K562 (cell line): ENCODE results near the gene SYT8. TPM values are rescaled to one million over a fixed set of nuclear protein-coding genes. Genes with fewer than 3 reads are reported as not detected.

Source experiments
- ATAC-seq: fragments of 200-7000 bp; cut with Tn5 transposase; 3 replicates; pipeline ENCODE4 v1.9.1; 2020; ENCODE audit warnings: moderate library complexity
- BruUV-seq: library from RNA; stranded (reverse); fragments of 400-500 nt; replicated peaks from 2 replicates; lab custom pipeline; 2021; lab: Mats Ljungman, UMichigan
- CTCF ChIA-PET: fragments of 300-600 bp; formaldehyde crosslinking; extraction: SDS; loops from one replicate; lab custom pipeline; 2021; ENCODE audit warnings: low intra/inter-chr PET ratio; lab: Yijun Ruan, JAX
- POLR2A ChIA-PET: fragments of 300-600, 350-650 bp; sonication (Branson Sonifier 250); formaldehyde crosslinking; extraction: SDS; loops from one replicate; lab custom pipeline; 2021; ENCODE audit warnings: antibody characterized with exemption, inconsistent platforms; lab: Yijun Ruan, JAX
- DNase-seq, 4 experiments: peaks; one replicate each; pipeline versions ENCODE4 v3.0.0 to v3.0.0-alpha.2; 2011 to 2018; ENCODE audit warnings: low spot score in 3 of 4, mixed read lengths in 3 of 4; ENCODE audit errors: extremely low read depth in 1 of 4
- FAIRE-seq: peaks from 2 replicates; lab custom pipeline; 2011; peaks lifted over from hg19 to GRCh38; lab: Jason Lieb, UNC
- H2AFZ ChIP-seq: 2 replicates; pipeline ENCODE4 v1.6.0; 2011; ENCODE audit warnings: low read depth, low read length, control low read depth, inconsistent platforms
- H3K27ac ChIP-seq: fragments of 200-600 bp; 3 replicates; pipeline ENCODE4 v1.8.0; 2011; ENCODE audit warnings: low read depth, mild to moderate bottlenecking, control low read depth, inconsistent platforms, low read length, moderate library complexity, mixed read lengths; ENCODE audit errors: extremely low read depth
- H3K27me3 ChIP-seq, 2 experiments: fragments of 300-600 bp in 1 of 2; 2 replicates in 1 of 2; 3 replicates in 1 of 2; pipeline versions ENCODE4 v1.6.0 to v1.8.0; 2011; ENCODE audit warnings: inconsistent platforms in 2 of 2, low read length in 2 of 2, mild to moderate bottlenecking in 1 of 2, mixed read lengths in 1 of 2, moderate library complexity in 1 of 2; ENCODE audit not compliant: control insufficient read depth in 2 of 2, insufficient read depth in 2 of 2
- H3K36me3 ChIP-seq: fragments of 300-600 bp; 3 replicates; pipeline ENCODE4 v1.8.0; 2011; ENCODE audit warnings: mild to moderate bottlenecking, low read length, inconsistent platforms; ENCODE audit not compliant: control insufficient read depth, insufficient read depth
- H3K4me1 ChIP-seq, 2 experiments: fragments of 200-600 bp in 1 of 2; replicated peaks in 1 of 2; 2 replicates in 1 of 2; 3 replicates in 1 of 2; pipeline versions ENCODE4 v1.5.1 to v1.8.0; 2011; ENCODE audit warnings: inconsistent platforms in 2 of 2, low read length in 2 of 2, mild to moderate bottlenecking in 1 of 2, mixed read lengths in 1 of 2, moderate library complexity in 1 of 2; ENCODE audit not compliant: control insufficient read depth in 2 of 2, insufficient read depth in 2 of 2
- H3K4me2 ChIP-seq: 2 replicates; pipeline ENCODE4 v1.6.1; 2011; ENCODE audit warnings: low read length, control low read depth, inconsistent platforms, mixed read lengths; ENCODE audit not compliant: insufficient read depth
- H3K4me3 ChIP-seq: fragments of 200-600 bp; sonication (generic), shearing (Covaris generic); 2 replicates; pipeline ENCODE4 v1.5.1; 2016; ENCODE audit warnings: control low read depth, inconsistent platforms
- H3K79me2 ChIP-seq: fragments of 200-600 bp; 3 replicates; pipeline ENCODE4 v1.8.0; 2011; ENCODE audit warnings: low read length, inconsistent platforms; ENCODE audit not compliant: control insufficient read depth, insufficient read depth
- H3K9ac ChIP-seq, 2 experiments: 2 replicates each; pipeline versions ENCODE4 v1.6.0 to v1.6.1; 2011; ENCODE audit warnings: low read depth in 2 of 2, low read length in 2 of 2, control low read depth in 1 of 2, inconsistent platforms in 1 of 2, mild to moderate bottlenecking in 1 of 2, mixed read lengths in 1 of 2; ENCODE audit not compliant: insufficient read depth in 1 of 2
- H3K9me1 ChIP-seq: one replicate; pipeline ENCODE4 v1.6.0; 2011; ENCODE audit warnings: inconsistent platforms, mild to moderate bottlenecking, low read length, moderate library complexity; ENCODE audit not compliant: control insufficient read depth, insufficient read depth
- H3K9me3 ChIP-seq: replicated peaks from 2 replicates; pipeline ENCODE4 v1.5.1; 2011; ENCODE audit warnings: low read depth, low read length, inconsistent platforms; ENCODE audit not compliant: control insufficient read depth, insufficient read depth
- H4K20me1 ChIP-seq: replicated peaks from 2 replicates; pipeline ENCODE4 v1.6.1; 2011; ENCODE audit warnings: low read length, inconsistent platforms, mixed read lengths; ENCODE audit not compliant: control insufficient read depth, insufficient read depth
- HOXB6 ChIP-seq: fragments of 250-450 bp; sonication (Bioruptor Pico); IDR thresholded peaks from 2 replicates; pipeline ENCODE4 v1.5.1; 2022; ENCODE audit warnings: mild to moderate bottlenecking, borderline replicate concordance
- WGBS: fragments of 100-300 bp; shearing (Covaris generic); methylation state at CpG from one replicate; pipeline ENCODE4 v1.1.6; 2016; ENCODE audit warnings: low coverage, mixed read lengths; ENCODE audit not compliant: insufficient coverage; ENCODE audit errors: missing lambda C conversion rate; 5-methylcytosine and 5-hydroxymethylcytosine counted together
- in situ Hi-C: fragments of 300-500 bp; cut with MboI; formaldehyde crosslinking; loops from 4 replicates; pipeline ENCODE4 v1.15.0; 2018; ENCODE audit warnings: inconsistent platforms, mixed read lengths
- intact Hi-C: fragments of 100-400 bp; cut with micrococcal nuclease; formaldehyde crosslinking; loops from 2 replicates; pipeline ENCODE4 v1.14.2; 2022
- polyA plus RNA-seq, 8 experiments: library from polyadenylated mRNA; depleted of rRNA in 4 of 8; stranded (reverse) in 5 of 8; unstranded in 3 of 8; fragments of >200 nt; fragmentation: Nextera tagmentation in 2 of 8; fragmentation: Illumina TruSeq in 1 of 8; extraction: Ambion mirVana in 2 of 8; extraction: Trizol in 1 of 8; gene quantifications; 2 replicates each; pipeline versions ENCODE4 v1.2.1 to v1.2.3, GENCODE V29; 2011 to 2014; ENCODE audit warnings: inconsistent platforms in 1 of 8, missing spikeins in 1 of 8
- total RNA-seq, 7 experiments: library from RNA; depleted of rRNA in 6 of 7; stranded (reverse); fragments of >200 nt in 6 of 7; fragmentation: Illumina TruSeq in 2 of 7; extraction: Trizol in 2 of 7; gene quantifications; 2 replicates each; pipeline versions ENCODE4 v1.2.1 to v1.2.3, GENCODE V29; 2011 to 2021; ENCODE audit warnings: low replicate concordance in 1 of 7
- TF ChIP-seq, protein P1 (sequence below): fragments of 450-650 bp; IDR thresholded peaks from 2 replicates; pipeline ENCODE4 v1.6.1; 2018; ENCODE audit warnings: mild to moderate bottlenecking, low read depth; ENCODE audit not compliant: partially characterized antibody
- TF ChIP-seq, protein P2 (sequence below): IDR thresholded peaks from 2 replicates; pipeline ENCODE4 v1.6.1; 2014; ENCODE audit warnings: antibody characterized with exemption

The SYT8 gene
- total and polyA plus RNA-seq, 9 of the 15 experiments (the other 6 are each of a cell fraction or from before 2014, with no cell fraction given), result not detected

DNA sequence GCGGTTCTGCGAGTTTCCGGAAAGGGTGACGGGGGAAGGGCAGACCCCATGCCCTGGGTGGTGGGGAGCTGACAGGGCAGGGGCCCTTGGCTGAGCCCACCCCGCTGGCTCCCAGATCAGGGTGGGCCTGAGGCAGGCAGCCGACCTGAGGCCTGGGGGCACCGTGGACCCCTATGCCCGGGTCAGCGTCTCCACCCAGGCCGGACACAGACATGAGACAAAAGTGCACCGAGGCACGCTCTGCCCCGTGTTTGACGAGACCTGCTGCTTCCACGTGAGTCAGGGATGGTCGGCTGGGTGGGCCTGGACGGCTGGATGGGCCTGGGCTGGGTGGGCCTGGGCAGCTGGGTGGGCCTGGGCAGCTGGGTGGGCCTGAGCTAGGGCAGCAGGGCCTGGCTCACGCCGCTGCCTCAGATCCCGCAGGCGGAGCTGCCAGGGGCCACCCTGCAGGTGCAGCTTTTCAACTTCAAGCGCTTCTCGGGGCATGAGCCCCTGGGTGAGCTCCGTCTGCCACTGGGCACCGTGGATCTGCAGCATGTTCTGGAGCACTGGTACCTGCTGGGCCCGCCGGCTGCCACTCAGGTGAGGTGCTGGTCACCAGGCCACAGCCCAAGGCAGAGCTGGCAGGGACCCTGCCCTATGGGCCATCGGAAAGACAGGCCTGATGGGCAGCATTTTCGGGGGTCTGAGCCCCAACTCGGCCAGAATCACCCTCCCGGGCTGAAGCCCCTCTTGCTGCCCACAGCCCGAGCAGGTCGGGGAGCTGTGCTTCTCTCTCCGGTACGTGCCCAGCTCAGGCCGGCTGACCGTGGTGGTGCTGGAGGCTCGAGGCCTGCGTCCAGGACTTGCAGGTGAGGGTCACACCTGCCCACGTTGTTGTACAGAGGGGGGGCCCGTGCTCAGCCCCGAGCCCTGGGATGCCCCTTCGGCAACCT lies 1.5 kb downstream of the SYT8 start:
- POLR2A ChIA-PET, result interaction anchor here (1.3 kb wide), 1 partner anchor 12 kb away, joined by 3 read pairs; no protein-coding TSS in a partner anchor
- in situ Hi-C loops, result no loop called here

More for the DNA sequence above, 1.5 kb downstream of the SYT8 start:
- ATAC-seq (no peak), DNase-seq (no peak), FAIRE-seq (no peak)
- Histone ChIP-seq H4K20me1 (peaks cover 12% of the 10 kb centered on the region), H3K27ac (no peak overlapping the region), H2AFZ (no peak overlapping the region), H3K4me2 (no peak overlapping the region), H3K9me3 (no peaks in the 10 kb centered on the region), H3K9ac (no peak overlapping the region; a peak in 1 of 4 replicates), H3K4me1 (peaks cover 0 to 54% of the 10 kb centered on the region in 2 experiments; a peak in 2 of 5 replicates), H3K27me3 (peaks cover 3 to 53% of the 10 kb centered on the region in 2 experiments; a peak in 3 of 5 replicates), H3K9me1 (no peaks in the 10 kb centered on the region), H3K79me2 (no peaks in the 10 kb centered on the region), H3K4me3 (no peak overlapping the region), H3K36me3 (no peaks in the 10 kb centered on the region)
- intact Hi-C loops, result loop anchor here (2.0 kb wide), 1 partner anchor 47 kb away; no protein-coding TSS in a partner anchor
- 9% methylated on average over 28 of the region's 43 CpGs for WGBS
- no TSS peak for BruUV-seq
- TF ChIP-seq, protein P1, sequence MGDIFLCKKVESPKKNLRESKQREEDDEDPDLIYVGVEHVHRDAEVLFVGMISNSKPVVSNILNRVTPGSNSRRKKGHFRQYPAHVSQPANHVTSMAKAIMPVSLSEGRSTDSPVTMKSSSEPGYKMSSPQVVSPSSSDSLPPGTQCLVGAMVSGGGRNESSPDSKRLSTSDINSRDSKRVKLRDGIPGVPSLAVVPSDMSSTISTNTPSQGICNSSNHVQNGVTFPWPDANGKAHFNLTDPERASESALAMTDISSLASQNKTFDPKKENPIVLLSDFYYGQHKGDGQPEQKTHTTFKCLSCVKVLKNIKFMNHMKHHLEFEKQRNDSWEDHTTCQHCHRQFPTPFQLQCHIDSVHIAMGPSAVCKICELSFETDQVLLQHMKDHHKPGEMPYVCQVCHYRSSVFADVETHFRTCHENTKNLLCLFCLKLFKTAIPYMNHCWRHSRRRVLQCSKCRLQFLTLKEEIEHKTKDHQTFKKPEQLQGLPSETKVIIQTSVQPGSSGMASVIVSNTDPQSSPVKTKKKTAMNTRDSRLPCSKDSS, result no peak
- TF ChIP-seq, protein P2, sequence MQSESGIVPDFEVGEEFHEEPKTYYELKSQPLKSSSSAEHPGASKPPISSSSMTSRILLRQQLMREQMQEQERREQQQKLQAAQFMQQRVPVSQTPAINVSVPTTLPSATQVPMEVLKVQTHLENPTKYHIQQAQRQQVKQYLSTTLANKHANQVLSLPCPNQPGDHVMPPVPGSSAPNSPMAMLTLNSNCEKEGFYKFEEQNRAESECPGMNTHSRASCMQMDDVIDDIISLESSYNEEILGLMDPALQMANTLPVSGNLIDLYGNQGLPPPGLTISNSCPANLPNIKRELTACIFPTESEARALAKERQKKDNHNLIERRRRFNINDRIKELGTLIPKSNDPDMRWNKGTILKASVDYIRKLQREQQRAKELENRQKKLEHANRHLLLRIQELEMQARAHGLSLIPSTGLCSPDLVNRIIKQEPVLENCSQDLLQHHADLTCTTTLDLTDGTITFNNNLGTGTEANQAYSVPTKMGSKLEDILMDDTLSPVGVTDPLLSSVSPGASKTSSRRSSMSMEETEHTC, result no peak
- no peak for TF ChIP-seq HOXB6
- CTCF ChIA-PET, result interaction anchor here (3.5 kb wide), 1 partner anchor 164 kb away, joined by 54 read pairs; the partner anchor contains the start of gene H19
